GM21390 (cell line): ENCODE results near the gene MLN.

Experiments used
- ATAC-seq: cut with Tn5 transposase; IDR thresholded peaks from one replicate; pipeline ENCODE4 v1.9.1; 2021; ENCODE audit not compliant: unreplicated experiment

MLN gene

GRCh38 chr6:33790379-33790778 is 13.4 kb downstream of the MLN start:
- ATAC-seq = no peak

DNA sequence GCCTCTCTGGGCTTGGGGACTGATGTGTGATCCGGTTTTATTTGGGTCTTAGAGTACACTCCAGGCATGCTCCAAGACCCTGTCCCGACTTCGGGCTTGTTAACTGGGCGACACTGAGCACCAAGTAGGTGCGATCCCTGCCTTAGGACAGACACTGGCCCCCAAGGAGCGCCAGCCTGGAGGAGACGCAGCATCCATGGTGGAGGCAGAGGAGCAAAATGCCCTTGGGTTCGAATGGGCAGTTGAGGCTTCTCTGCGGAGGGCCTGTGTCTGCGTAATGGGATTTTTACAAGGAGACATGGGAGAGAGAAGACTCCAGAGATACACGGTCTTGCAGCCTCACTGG is 14.3 kb downstream of the MLN start:
- ATAC-seq = no peak

GRCh38 chr6:33788694-33789549 is 14.9 kb downstream of the MLN start, which contains the start of gene LEMD2:
LEMD2 (minus strand) TSS chr6:33789130; CDS start chr6:33789116, 14 bp downstream.
- peak; percentile 81 for ATAC-seq

DNA sequence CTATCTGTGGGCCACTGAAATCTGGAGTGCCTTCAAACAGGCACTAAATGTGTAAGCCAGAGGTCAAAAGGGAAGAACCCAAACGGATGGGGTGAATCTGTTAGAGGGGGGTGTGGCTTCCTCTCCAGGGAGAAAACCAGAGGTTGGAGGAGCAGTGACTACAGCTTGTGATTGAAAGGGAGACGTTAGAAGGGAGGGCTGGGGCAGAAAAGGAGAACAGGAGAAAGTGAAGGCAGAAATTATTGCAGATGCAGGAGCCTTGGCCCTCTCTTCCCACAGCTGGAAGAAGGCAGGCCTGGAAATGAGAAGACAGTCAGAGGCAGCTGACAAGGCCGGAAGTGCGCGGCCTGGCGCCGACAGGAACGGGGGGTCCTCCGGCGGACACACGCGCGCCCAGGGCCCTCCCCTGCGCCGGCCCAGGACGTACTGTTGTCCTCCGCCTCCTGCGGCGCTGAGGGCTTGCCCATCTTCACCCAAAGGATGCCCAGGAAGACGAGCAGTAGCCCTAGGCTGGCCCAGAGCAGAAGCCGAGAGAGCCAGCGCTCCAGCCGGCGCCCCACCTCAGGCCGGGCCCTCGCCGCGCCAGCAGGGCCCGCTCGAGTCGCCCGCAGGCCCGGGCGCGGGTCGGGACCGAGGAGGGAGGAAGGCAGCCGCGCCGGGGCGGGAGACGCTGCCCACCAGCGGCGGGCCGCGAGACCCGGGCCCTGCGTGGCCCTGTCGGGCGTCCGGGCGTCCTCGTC is 15.7 kb downstream of the MLN start:
- peak; percentile 47 for ATAC-seq

GRCh38 chr6:33787346-33787953 is 16.4 kb downstream of the MLN start:
- ATAC-seq = no peak

- ATAC-seq = no peak
Observed at GRCh38 chr6:33786736-33787135, 17.1 kb downstream of the MLN start.

DNA sequence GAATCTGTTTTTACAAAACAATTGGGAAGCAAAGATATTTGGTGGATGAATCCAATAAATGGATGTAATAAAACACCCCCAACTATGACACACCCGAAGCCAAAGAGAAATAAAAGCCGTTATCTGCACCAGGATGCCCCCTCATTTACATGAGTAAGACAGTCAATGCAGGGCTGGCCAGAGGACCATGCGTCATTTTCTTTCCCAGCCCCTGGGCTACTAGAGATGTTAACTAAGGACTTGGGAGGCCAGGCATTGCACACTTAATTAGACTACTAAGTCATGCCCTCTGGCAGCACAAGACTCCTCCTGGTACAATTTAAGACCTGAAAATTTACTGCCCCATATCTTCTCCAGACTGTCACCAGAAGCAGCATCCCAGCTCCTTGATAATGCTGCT is 18.0 kb downstream of the MLN start:
- ATAC-seq = no peak

DNA sequence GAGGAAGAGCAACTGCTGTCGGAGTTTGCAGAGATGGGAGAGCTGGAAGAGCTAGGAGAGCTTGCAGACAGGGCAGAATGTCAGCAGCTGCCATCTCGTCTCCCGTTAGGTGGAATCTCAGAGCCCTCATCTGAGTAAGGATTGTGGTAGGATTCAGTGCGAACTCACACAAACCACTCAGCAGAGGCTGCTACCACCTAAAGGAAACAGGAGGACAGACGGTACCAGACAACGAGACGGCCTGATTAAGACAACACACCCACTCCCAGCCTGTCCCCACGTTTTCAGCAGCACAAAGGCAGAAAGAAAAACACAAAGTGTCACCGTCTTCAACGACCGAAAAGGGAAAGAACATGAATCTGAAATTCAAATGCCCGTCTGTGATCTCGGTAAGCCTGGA is 19.0 kb downstream of the MLN start:
- no peak for ATAC-seq

DNA sequence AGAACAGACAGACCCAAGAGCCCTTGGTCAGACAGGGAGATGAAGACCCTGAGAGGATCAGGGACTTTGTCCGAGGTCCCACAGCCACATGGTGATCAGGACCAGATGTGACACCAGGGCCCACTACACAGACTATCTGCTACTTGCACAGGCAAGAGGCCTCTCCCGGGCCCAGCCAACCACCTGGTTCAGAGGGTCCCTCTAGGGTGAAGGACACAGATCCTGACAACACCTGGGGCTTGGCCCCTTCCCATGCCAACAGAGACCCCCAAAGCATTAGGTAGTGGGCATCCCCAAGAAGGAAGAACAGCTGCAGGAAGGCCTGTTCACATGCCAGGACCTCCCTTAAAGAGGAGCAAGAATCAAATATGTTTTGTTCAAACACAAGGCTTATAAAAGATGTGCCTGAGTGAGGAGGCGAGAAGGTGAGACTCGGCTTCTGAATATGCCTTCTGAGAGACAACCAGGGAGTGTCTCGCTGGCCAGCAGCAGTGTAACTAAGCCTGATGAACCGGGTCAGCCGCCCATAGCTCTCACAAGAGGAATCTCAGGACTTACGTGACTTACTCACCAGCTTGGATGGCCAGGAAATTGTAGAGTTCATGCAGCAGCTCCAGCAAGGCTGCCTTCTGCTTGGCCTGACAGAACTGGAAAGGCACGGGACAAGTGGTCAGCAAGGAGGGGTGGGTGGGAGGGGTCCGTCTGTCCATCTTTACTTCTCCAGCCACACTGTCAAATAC is 19.9 kb downstream of the MLN start:
- no peak for ATAC-seq

DNA sequence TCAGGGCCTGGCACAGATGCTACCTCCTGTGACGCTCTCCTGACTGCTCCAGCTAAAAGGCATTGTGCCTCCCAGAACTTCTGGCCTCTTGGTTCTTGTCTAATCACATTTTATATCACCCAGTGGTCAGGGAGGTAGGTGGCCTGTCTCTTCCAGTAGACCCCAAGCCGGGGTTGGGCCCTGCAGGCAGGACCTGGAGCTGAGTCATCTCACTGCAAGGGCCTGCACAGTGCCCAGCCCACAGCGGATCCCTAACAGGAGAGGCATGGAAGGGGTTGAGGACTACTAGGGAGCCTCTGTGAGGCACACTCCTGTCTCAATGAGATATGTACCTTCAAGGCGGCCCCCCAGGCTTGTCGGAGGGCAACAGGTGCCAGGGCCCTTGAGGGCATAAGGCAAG is 21.2 kb downstream of the MLN start:
- no peak for ATAC-seq

- no peak for ATAC-seq
Observed at GRCh38 chr6:33781131-33781975, 22.4 kb downstream of the MLN start.

DNA sequence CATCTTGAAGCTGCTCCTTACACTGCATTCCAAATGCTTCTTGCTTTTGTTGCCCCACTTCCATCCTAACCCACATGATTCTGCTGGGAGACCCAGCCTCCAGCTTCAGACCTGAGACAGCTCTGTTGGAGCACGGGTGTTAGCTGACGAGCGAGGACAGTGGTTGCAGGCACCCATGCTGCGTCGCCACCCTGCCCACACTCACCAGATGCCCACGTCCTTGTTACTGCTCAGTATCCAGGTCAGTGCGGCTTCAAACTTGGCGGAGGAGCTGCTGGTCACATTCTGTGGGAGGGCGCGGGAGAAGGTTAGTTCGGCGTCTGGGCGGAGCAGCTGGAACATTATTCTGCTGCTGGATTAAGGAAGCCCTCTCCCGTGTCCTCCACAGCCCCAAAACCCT is 23.9 kb downstream of the MLN start:
- no peak for ATAC-seq

GRCh38 chr6:33779290-33779689 is 24.5 kb downstream of the MLN start:
- ATAC-seq = no peak

DNA sequence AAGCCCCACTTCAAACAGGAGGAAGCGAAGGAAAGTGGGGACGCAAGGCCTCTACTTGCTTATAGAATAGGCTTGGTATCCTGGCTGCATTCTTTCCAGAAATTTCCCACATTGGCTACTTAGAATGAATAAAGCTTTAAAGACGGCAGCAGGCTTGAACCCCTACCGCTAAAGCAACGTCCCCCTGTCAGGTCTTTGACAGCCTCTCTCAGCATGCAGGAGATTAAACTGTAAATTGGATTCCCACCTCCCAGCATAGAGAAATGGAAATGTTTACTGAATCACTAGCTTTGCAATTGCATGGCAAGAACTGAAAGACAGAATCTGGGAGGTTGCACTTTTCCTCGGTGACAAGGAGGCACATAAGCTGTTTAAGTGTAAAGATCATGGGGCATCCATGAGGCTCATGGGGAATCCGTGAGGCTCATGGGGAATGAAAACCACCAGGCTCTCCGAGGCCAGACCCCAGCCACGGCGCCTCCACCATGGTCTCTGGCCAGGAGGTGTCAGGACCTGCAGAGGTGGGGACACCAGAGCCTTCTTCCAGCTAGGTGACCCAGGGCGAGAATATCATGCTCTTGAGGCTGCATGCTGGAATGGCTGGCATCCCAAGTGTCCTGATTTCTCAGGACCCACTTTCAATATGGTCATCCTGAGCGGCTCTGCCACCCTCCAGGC is 25.2 kb downstream of the MLN start:
- ATAC-seq = no peak

DNA sequence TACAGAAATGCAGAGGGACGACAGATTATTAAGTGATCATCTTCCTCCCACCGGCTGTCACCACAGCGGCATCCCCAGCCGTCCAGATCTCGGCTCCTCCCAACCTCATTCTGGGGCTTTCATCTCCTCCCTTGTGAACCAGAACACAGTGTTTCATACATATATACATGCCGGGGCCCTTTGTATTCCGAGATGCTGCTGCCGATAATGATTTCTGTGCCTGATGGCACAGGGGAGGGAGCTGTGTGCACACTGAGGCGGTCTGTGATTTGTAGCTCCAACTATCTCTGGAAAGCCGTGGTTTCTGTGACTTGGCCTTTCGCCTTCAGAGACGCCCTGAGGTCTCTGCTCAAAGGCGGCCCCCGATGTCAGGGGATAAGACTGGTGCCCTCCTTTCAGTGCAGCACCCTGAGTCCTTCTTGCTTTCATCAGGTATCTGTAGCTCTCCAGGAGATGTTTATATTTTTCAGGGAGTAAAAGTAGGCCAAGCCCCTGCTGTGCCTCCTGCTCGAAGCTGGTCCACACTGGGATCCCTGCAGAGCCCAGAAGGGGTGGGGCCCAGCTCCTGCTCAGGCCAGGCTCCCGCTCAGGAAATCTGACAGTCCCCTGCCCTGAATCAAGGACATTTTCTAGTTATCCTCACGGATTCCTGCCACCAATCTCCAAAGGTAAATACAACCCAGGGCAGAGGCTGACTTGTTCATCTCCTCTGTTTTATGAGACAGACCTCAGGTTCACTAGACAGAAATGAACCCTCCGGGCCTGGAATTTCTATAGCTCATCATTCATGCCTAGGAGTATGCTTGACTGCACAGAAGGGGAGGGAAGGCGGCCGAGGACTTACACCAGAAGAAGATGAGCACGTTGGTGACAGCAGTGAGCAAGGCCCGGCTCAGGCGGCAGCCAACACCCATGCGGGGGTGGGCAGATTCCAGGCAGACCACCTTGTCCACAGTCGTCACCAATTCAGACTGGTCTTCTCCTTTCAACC is 26.1 kb downstream of the MLN start:
- ATAC-seq = no peak

DNA sequence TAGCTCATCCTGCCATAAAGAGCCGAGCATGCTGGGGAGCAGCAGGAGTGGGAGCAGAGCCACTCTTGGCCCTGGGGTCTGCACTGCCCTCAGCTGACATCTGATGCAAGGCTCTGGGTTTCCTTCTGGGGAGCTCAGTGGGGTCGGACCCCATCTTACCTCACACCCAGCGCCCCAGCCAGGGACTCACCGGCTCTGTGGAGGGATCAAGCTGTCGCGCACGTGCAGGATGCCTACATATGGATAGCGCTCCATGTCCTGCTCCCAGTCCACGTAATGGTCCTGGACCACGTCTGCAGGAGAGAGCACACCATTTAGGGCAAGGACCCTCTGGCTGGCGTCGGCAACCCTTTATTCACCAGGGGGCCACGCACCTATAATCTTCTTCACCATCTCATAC is 27.0 kb downstream of the MLN start:
- no peak for ATAC-seq

DNA sequence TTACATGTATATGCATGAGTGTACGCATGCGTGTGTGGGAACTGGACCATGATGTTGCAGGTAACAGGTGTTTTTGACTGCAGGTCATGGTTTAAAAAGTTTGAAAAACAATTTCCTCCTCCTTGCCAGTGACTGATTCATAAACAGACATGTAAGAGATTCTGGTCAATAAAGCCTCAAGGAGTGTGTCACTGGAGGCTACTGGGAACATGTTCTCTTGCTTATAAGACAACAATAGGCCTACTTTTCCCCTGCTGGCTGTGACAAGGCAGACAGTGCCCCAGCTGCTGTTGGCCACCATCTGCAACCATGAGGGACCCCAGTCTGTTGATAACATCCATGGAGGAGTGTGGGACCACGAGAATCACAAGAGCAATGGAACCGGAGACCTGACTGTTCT is 27.6 kb downstream of the MLN start:
- no peak for ATAC-seq

DNA sequence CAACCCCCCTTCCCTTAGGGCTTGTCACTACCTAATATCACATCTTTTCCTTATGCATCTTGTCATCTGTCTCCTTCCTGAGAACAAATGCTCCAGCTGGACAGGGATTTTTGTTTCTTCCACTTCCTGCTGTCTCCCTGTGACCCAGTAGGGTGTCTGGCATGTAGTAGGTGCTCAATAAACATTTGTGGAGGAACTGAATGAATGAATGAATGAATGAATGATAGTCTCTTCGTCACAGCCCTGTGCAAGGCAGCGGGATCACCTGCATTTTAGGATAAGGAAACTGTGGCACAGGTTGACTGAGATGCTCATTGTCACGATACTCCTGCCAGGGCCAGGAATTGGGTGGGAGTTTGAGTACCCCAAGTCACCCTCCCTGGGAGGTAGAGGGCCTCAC is 29.0 kb downstream of the MLN start:
- no peak for ATAC-seq
